Activated T-cell treated with anti-CD3 and anti-CD28 coated beads, Interleukin-2, amount 50 U/mL, for 48 hours (primary cell): ENCODE measurements around the gene SMARCA4.
A peak's percentile ranks its signal among the peaks of the same experiment; 100 is the strongest.

ENCODE experiments used
- DNase-seq, 2 experiments: peaks; one replicate each; pipeline ENCODE4 v3.0.0-alpha.2; 2020

SMARCA4 gene

DNA sequence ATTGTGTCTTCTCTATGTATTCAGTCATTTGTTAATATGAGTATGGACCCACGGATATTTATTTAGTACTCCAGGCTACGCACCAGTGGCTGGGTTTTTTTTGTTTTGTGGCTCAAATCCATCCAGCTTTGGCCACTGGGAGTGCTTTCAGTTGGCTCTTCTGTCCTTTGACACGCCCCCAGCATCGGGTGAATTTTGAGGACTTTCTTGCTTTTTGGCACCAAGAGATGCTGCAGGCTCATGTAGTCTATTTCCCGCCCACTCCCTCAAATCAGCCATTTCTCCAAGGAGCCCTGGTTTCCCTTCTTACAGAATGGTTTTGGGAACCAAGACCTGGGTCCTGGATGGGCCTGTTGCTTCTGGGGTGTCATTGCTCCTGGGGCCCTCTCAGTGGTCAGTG is 55.8 kb downstream of the SMARCA4 start:
- no peak for DNase-seq

DNA sequence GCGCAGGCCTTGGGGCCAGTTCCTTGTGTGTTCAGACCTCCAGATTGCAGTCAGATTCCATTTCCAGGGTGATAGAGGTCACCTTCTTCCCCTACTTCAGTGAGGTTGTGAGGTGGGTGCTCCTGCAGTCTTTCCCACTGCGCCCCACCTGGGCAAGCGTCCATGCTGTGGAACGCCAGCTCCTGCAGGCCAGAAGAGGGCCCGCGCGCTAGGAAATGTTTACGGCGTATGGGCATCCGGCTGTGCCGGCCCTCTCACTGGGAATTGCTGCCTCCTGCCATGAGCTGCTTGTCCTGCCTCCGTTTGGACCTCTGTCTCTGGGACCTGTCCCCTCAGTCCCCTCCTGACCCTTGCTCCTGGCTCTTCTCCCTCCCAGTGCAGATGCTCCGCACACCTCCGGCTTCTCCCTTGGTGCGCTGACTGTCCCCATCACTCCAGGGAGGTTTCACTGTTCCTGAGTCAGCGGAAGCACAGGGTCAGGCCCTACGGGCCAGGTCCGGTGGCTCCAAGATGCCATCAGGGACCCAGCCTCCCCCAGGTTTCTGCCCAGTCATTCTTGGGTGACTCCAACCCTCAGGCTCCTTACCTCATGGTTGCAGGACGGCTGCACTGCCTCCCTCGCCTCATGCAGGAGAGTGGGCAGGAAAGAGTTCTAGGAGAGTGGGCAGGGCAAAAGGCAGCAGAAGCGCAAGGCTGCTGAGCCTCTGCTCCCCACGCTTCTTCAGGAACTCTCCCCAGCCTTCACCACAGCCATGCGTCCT is 56.6 kb downstream of the SMARCA4 start:
- DNase-seq: no peak

DNA sequence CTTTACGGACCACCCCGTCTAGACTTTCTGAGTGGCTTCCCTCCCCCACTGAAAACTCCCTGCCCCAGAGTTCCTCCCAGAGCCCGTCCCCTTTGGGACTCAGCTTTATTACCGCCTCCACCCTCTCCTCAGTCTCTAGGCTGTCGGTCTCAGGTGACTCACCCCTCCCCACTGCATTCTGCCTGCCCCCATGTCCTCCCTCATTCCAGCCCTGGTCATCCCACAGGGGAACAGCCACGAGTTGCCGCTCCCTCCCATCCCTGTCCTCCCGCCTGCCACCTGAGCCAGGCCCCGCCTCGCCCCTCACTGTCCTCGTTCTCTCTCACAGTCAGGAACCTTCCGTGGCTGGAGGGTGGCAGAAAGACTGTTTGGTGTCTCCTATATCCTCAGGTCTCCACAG is 57.3 kb downstream of the SMARCA4 start:
- DNase-seq: no peak

DNA sequence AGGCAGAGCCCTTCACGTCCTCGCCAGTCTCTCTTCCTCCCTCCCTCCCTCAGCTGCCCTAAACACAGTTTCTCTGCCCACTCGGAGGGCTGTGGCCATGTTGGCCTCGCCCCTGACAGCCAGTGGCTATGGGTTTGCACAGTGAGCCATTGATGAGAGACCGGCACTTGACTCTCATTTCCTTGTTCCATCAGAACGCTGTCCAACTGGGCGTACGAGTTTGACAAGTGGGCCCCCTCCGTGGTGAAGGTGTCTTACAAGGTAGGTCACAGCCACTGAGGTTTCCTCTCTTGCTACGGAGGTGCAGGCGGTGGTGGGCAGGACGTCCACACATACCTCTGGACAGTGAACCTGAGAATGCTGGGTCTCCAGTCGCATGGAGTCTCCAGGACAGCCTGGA is 57.9 kb downstream of the SMARCA4 start:
- no peak for DNase-seq

DNA sequence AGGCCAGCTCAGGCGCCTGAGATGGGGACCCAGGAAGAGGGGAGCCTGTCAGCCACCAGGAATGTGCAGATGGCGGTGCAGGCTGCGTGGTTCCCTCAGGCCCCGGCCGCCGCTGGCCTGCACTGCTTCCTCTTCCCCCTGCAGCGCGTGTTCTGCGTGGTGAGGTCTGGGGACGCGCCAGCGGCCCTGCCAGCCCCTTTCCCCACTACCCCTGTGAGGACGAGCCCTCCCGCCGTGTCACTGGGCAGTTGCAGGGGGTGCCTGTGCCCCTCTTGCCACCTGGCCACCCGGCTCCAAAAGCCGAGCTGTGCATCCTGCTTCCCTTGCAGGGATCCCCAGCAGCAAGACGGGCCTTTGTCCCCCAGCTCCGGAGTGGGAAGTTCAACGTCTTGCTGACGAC is 58.4 kb downstream of the SMARCA4 start:
- DNase-seq: no peak

DNA sequence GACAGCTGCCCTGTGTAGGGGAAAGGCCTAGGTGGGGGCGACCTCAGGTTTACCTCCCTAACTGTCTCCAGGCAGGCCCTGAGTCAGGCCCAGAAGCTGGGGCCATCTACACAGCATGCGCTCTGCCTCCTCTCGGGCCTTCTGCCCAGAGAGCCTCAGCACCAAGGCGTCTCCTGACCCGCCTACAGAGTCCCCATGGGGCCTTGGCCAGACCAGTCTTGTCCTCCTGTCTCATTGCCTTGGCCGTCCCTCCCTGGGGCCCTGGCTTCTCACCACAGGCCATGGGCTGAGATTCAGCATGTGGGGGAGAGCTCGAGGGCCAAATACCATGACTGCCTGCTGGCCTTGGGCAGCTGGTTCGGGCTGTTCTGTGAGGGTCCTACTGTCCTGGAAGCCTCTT is 59.0 kb downstream of the SMARCA4 start:
- DNase-seq: no peak

DNA sequence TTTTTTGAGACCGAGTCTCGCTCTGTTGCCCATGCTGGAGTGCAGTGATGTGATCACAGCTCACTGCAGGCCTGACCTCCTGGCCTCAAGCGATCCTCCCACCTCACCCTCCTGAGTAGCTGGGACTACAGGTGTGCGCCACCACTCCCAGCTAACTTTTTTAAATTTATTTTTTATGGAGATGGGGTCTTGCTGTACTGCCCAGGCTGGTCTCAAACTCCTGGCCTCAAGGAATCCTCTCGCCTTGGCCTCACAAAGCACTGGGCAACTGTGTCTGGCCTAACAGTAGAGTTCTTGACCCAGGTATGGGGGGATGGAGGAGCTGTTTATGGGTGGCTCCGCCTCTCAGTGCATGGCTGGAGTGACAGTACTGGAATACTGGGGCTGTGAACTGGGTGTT is 59.6 kb downstream of the SMARCA4 start:
- DNase-seq: no peak

DNA sequence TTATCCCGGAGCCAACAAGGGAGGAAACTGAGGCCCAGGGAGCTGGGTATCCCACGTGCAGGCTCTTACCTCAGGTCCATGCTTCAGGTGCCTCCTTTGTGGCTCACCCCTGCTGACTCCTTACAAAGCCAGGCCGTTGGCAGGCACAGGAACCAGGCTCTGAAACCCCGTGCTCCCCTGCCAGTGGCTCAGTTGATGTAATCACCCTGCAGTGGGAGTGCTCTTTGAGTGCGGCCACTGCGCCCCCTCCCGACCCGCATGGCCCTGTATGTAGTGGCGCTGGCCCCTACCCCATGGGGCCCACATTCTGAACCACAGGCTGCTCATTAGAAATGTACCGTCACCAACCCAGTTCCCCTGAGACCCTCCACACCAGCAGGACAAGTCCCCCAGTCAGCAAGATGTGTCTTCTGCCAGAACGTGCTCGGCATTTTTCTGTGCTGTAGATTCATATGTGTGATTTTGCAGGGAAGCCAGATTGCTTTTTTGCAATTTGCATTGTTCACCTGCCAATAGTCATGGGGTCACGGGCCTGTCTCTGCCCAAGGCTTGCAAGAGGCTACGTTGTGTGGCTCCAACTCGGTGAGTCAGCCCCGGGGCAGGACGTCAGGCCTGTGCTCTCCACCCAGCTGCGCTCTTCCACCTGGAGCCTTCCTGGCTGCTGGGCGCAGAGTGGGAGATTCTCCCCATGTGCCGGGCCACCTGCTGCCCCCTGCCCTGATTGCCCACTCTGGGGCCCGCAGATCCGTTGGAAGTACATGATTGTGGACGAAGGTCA is 60.3 kb downstream of the SMARCA4 start:
- DNase-seq: no peak

DNA sequence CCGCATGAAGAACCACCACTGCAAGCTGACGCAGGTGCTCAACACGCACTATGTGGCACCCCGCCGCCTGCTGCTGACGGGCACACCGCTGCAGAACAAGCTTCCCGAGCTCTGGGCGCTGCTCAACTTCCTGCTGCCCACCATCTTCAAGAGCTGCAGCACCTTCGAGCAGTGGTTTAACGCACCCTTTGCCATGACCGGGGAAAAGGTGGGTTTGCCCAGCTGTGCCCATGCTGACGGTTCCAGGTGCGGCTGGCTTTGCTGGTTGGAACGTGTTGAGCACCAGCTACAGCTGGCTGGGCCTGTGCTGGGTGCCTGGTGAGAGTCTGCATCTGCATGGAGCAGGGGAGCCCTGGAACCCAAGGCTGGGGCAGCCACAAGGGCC is 60.9 kb downstream of the SMARCA4 start:
- no peak for DNase-seq

DNA sequence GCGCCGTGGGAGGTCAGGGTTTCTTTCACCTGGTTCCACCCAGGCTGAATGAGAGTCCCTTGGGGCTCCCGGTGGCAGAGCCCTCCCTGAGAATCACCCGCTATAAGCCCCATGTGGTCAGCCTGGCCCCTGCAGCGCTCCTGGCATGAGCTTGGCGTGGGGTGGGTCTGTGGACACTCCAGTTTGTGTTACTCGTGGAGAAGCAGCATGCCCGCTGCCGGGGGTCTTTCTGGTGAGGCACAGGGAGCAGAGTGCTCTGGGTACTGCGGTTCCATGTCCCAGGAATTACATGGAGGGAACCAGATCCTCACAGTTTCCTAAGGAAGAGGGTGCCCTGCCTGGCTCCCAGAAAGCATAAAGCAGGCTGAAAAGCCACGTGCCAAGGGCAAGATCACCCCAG is 62.2 kb downstream of the SMARCA4 start:
- DNase-seq: no peak

DNA sequence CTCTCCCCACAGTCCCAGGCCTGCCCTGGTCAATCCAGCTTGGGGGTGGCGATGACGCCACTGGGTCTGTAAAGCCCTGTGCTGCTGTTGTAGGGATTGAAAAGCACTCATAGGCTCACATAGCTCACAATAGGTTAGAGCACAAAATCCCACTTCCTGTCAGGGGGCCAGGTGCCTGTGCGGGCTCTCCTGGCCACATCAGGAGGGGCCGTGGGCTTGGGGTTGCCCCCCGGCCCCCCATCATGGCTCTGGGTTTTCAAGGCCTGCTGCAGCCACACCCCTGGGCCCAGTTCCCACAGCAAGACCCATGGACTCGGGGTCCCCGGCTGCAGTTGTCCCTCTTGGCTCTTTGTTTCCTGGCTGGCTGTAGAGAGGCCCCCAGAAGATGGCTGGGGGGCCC is 62.9 kb downstream of the SMARCA4 start:
- no peak for DNase-seq

DNA sequence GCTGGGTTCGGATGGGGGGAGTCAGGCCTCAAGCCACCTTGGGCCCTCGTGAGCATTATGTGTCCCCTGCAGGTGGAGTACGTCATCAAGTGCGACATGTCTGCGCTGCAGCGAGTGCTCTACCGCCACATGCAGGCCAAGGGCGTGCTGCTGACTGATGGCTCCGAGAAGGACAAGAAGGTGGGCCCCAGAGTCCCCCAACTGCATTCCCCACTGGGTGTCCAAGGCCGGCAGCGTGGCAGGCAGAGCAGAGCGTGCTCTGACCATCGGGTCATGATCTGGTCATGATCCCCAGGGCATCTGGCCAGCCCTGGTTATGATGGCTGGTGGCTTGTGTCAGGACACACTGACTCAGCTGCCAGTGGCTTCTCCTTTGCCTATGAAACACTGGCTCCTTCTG is 63.4 kb downstream of the SMARCA4 start:
- DNase-seq: no peak

DNA sequence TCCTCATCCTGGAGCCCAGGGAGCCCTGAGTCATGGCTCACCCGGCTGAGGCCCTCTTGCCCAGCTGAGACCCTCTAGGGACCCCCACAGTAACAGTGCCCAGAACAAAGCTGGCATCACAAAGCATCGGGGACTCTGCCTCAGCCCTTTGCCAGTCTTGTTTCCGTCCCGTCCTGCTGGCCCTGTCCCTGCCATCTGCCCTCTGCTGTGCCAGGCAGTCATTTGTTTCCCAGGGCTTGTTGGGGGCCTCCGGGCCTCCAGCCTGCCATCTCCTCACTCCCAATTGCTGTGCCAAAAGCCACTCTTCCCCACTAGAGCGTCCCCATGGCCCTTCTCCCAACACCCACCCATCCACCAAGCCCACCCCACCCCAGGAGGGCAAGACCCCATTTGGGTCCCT is 64.2 kb downstream of the SMARCA4 start:
- DNase-seq: no peak

DNA sequence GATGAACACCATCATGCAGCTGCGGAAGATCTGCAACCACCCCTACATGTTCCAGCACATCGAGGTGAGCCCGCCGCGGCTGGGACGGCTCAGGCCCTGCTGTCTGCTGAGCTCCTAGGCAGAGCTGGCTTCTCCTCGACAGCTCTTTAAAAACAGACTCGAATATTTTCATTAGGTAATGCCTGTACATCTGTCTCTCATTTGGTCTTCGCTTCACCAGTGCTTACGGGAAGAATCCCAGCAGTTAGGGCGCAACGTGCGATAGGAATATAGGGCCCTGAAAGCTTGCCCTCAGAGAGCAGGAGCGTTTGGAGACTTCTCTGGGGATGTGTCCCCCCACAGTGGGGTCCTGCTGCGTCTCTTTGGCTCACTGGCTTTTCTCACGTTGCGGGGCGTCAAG is 64.6 kb downstream of the SMARCA4 start:
- no peak for DNase-seq

DNA sequence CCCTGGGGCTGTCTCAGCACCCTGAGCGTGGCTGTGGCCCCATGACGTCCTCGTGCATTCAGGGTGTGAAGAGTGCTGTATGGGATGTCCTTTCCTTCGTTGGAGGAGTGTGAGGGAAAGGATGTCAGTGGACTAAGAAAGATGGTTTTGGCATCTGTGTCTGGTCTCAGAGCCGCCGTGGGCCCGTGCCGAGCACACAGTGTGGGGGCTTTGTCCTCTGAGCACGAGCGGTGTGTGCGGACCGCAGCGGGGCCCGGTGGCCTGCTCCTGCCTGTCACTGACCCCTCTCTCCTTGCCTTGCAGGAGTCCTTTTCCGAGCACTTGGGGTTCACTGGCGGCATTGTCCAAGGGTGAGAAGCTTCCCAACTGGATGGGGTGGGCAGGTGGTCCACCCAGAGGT is 65.2 kb downstream of the SMARCA4 start:
- DNase-seq: no peak

DNA sequence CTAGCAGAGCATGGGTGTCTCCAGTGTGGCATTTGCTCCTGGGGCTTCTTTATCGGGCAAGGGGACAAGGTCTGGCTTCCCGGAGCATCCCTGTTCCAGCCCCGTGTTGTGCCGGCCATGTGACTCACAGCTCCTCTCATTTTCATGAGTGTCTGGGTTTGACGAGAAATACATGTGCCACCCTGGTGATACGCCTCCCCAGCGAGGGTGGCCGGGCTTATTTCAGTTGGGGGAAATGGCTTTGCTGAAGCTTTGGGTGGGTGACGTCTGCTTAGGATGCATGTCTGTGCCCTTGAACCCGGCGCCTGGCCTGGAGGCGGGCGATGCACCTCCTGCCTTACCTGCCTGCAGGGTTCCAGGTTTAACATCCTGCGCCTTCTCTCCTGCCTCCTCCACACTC is 66.6 kb downstream of the SMARCA4 start:
- no peak for DNase-seq

DNA sequence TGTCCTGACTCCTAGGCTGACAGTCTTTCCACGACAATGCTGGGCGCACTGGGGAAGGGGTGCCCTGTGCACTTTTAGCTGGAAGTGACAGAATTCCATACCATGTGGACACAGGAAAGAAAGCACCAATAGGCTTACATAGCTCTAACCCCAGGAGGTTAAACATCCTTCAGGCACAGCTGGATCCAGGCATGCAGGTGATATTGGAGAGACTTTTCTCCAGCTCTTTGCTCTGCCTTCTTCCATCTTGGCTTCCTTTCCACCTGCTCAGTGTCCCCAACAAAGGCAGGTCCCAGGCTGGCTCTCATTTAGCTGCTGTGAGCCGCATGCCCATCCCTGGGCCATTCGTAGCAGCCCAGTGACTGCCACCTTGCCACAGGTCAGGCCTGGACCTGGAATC is 67.3 kb downstream of the SMARCA4 start:
- DNase-seq: no peak

DNA sequence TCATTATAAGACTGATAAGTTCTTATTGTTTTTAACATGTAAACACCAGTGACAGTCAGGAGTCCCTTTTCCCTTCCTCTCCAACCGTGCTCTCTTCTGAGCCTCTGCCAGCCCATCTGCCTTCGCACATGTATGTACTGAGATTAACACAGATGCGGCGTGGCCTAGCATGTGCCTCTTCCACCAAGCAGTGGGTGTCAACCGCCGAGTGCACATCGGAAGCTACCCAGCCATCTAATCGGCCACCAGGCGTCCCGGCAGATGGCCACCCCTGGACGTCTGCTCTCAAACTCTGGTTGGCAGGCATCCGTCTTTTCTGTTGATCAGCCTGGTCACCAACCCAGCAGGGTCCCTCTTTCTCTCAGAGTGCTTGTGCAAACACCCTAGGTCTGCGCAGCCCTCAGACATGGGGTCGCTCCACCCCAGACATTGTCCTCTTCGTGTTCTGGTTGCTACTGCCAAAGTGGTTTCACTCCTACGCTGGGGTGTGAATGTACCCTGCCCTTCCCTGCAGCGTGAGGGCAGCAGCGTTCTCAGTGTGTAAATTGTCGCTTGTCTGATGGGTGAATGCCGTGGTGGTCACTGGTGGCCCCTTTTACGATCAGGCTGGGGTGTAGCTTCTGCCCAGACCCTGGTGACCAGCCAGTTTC is 70.7 kb downstream of the SMARCA4 start:
- no peak for DNase-seq

DNA sequence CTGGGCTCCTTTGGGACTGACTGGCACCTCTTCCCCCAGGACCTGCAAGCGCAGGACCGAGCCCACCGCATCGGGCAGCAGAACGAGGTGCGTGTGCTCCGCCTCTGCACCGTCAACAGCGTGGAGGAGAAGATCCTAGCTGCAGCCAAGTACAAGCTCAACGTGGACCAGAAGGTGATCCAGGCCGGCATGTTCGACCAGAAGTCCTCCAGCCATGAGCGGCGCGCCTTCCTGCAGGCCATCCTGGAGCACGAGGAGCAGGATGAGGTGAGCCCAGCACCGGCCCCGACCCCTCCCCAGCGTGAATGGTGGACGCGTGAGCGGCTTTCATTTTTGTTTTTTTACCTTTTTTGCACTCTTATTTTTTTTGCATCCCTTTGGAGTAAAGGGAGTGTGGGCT is 72.4 kb downstream of the SMARCA4 start:
- no peak for DNase-seq

DNA sequence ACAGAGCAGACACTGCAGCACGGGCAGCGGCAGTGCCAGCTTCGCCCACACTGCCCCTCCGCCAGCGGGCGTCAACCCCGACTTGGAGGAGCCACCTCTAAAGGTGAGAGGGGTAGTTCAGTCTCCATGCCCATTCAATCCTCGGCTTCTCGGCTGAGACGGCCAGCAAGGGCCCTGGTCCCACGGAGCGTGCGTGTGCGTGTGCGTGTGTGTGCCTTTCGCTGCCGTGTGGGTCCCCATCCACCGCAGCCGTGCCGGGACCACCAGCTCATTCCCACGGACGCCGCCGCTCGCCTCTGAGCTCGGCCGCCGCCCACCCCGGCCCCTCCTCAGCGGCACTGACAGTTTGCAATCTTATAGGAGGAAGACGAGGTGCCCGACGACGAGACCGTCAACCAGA is 72.9 kb downstream of the SMARCA4 start:
- no peak for DNase-seq

DNA sequence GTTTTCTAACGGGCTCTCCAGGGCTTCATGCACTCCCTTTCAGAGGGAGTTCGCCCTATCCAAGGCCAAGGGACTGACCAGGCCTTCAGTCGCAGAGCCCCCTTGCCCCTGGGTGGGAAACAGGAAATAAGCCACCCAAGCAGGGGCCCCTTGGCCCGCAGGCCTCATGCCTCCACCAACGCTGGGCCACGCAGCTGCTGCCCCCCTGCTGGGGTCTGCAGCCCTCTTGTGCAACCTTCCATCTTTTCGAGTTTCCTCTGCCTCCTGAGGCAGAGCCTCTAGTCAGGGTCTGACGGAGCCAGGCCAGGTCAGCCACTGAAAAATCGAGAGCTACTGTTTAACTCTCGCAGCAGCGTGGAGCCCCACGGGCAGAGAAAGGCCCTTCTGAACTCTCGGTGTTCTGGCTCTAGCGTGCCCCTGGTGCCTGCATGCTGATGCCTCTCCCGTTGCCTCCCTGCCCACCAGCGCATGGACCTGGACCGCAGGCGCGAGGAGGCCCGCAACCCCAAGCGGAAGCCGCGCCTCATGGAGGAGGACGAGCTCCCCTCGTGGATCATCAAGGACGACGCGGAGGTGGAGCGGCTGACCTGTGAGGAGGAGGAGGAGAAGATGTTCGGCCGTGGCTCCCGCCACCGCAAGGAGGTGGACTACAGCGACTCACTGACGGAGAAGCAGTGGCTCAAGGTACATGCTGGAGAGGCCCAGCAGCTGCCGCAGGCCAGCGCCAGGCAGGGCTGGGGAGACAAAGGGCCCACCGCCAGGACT is 73.8 kb downstream of the SMARCA4 start:
- no peak for DNase-seq

DNA sequence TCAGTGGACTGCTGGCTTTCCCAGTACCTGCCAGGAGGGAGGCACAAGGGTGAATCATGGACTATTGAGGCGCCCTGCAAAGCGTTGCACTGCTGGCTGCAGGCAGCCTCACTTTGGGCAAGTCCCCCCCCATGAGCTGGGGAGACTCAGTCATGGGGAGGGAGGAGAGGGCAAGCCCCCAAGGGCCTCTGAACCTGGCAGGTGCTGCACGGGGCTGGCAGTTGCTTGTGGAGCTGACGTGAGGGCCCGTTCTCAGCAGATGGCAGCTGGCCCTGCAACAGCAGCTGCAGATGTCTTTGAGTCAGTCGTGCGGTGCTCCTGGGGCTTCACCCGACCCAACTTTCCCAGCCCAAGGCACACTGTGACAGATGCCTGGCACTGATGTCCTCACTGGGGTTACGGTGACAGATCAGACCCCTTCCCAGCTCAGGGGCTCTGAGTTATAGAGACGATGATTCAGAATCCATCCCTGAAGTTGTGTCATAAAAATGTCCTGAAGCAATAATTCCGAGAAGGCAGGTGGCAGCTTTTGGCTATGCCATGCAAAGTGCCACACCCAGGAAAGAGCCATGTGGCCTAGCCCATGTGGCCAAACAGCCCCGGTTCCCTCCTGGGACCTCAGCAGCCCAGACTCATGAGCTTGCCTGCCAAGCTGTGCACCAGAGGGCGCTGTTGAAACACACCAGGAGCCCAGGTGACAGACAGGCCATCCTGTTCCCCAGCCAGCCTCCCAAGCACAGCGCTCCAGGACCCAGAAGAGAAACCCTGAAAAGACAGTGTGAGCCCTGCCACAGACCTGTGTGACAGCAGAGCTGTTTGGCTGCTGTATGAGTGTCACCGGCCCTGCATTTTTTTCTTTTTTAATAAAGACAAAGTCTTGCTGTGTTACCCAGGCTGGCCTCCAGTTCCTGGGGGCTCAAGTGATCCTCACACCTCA is 74.9 kb downstream of the SMARCA4 start:
- DNase-seq: peak; percentile 90 to 91
